Transverse colon (tissue), 4 donors: ENCODE data around the gene KLHL17.

Experiments
- EP300 ChIP-seq: sonication (generic); formaldehyde crosslinking; IDR thresholded peaks from one replicate; pipeline ENCODE4 v1.6.1; 2017; ENCODE audit warnings: antibody characterized with exemption, low read depth
- POLR2A ChIP-seq: fragments of 450-650 bp; IDR thresholded peaks from one replicate; pipeline ENCODE4 v1.6.1; 2016; ENCODE audit warnings: antibody characterized with exemption, mild to moderate bottlenecking, moderate library complexity
- POLR2AphosphoS5 ChIP-seq, 3 donors: sonication (generic); formaldehyde crosslinking; IDR thresholded peaks; one replicate each; pipeline ENCODE4 v1.6.1; 2016; ENCODE audit warnings: antibody characterized with exemption in 3 of 3
- TF ChIP-seq, protein P1 (sequence below), 5 experiments: fragments of 200-600 bp in 3 of 5; fragments of 450-650 bp in 2 of 5; sonication (generic) in 3 of 5; IDR thresholded peaks; 1 replicate in 2 of 5; 2 replicates in 3 of 5; pipeline ENCODE4 v1.5.1; 2016 to 2017; ENCODE audit warnings: antibody characterized with exemption in 5 of 5, inconsistent platforms in 3 of 5, mild to moderate bottlenecking in 2 of 5, moderate library complexity in 1 of 5

DNA sequence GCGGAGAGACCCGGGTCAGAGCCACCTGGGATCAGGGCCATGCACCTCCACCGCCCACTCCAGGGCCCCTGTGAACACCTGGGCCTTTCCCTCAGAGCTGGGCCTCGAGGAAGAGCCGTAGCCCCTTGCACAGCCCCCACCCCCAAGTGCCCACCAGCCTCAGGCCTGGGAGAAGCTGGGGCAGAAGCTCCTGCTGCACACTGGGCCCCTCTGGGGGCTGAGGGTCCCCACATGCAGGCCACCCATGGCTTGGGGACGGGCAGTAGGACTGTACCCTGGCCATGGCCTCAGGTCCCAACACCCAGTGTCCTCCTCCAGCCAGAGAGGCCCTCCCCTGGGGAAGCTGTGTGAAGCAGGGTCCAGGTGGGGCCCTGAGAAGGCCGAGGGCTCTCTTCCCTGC lies 7.8 kb upstream of the KLHL17 start:
- TF ChIP-seq POLR2A (no peak), EP300 (no peak), POLR2AphosphoS5 (IDR thresholded peaks at IDR 0.05) (no peak)
- TF ChIP-seq, protein P1, sequence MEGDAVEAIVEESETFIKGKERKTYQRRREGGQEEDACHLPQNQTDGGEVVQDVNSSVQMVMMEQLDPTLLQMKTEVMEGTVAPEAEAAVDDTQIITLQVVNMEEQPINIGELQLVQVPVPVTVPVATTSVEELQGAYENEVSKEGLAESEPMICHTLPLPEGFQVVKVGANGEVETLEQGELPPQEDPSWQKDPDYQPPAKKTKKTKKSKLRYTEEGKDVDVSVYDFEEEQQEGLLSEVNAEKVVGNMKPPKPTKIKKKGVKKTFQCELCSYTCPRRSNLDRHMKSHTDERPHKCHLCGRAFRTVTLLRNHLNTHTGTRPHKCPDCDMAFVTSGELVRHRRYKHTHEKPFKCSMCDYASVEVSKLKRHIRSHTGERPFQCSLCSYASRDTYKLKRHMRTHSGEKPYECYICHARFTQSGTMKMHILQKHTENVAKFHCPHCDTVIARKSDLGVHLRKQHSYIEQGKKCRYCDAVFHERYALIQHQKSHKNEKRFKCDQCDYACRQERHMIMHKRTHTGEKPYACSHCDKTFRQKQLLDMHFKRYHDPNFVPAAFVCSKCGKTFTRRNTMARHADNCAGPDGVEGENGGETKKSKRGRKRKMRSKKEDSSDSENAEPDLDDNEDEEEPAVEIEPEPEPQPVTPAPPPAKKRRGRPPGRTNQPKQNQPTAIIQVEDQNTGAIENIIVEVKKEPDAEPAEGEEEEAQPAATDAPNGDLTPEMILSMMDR (IDR thresholded peaks at IDR 0.05), result no peak
